Ammon's horn (tissue), 1 donor: ENCODE measurements around the gene KLHDC7B.

Experiments
- DNase-seq: peaks from one replicate; pipeline ENCODE4 v3.0.0-alpha.2; 2016; ENCODE audit warnings: low spot score

KLHDC7B gene

DNA sequence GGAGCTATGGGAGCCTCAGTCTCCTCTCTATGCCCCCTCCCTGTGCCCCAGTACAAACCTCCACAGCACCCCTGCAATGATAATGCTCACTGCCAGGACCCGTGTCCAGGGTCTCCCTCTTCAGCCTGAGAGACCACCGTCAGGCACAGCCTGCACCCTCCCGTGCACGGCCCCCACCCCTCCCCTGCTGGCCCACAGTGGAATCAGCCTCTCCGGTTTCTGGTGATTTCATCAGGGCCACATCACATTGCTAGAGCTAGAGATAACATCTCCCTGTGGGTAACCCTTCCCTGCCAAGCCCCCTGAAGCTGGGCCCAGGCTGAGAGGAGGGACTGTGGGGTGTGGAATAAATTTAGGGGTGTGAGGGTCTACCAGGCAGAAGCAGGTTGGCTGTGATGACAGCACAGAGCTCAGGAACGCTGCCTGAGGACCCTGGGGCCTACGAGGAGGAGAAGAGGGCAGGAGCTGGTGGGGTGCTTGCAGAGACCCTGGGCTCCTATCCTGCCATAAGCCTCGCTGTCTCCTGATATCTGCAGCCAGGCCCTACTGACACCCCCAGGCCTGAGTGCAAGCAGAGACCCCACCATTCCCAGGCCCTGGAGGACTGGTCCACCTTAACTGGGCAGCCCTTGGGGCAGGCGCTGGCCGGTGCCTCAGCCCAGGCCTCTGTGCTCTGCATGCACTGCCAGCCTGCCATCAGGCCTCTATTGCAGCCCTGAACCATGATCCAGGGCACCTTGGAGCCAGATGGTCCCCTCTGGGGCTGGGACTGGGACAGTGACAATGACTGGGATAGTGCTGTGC, at the start of gene KLHDC7B:
Gene KLHDC7B, plus strand, starts transcription at position 378 of the 804 bp plus-strand sequence. Its CDS starts 345 bp downstream, at position 723.
- no peak for DNase-seq

GRCh38 chr22:50497093-50497492, 48.6 kb upstream of the KLHDC7B start:
- DNase-seq = no peak

GRCh38 chr22:50498322-50498890, 47.3 kb upstream of the KLHDC7B start:
- DNase-seq = peak; percentile 75

DNA sequence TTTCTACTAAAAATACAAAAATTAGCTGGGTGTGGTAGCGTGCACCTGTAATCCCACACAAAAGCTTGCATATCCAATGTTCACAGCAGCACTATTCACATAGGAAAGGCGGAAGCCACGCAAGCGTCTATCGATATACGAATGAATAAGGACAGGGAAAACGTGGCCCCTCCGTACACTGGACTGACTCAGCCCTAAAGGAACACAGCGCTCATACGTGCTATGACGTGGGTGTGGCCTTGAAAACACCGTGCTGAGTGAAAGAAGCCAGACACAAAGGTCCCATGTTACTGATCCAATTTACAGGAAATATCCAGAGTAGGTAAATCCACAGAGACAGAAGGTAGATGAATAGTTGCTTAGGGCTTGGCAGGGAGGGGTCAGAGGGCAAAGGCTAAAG, 45.2 kb upstream of the KLHDC7B start:
- DNase-seq = no peak

- no peak for DNase-seq
Measured at GRCh38 chr22:50502096-50502495, 43.6 kb upstream of the KLHDC7B start.

DNA sequence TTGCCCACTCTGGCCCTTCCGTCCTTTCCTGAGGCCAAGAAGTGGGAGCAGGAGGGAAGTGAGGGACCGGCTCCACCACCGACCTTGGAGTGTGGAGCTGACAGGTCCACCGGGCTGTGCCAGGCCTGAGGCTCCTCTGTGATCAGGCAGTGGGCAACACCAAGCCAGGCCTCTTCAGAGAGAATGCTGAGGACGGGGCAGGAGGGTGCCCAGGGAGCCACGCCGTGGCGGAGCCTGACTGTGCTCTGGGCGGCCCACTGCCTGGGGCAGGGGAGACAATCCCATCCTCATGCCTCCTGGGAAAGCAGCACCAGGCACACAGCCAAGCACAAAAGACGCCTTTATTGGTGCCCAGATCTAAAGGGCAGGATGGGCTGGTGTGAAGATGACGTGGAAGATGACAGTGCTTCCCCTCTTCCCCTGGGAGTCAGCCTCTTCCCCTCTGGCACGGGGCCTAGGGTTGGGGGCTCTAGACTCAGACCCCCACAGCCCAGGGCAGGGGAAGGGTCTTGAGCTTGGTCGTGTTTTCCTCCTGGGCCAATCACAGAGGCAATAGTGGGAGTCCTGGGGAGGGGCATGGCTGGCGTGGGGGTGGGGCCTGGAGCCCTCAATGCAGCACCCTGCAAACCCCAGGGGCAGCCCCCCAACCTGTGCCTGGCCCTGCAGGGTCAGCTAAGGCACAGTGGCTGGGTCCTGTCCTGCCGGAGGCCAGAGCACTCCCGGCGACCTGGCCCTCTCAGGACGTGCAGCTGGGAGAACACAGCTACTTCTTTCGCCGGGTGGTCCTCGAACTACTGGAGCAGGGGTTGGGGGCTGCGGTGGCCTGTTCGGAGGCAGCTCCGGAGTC, 42.8 kb upstream of the KLHDC7B start:
- no peak for DNase-seq

DNA sequence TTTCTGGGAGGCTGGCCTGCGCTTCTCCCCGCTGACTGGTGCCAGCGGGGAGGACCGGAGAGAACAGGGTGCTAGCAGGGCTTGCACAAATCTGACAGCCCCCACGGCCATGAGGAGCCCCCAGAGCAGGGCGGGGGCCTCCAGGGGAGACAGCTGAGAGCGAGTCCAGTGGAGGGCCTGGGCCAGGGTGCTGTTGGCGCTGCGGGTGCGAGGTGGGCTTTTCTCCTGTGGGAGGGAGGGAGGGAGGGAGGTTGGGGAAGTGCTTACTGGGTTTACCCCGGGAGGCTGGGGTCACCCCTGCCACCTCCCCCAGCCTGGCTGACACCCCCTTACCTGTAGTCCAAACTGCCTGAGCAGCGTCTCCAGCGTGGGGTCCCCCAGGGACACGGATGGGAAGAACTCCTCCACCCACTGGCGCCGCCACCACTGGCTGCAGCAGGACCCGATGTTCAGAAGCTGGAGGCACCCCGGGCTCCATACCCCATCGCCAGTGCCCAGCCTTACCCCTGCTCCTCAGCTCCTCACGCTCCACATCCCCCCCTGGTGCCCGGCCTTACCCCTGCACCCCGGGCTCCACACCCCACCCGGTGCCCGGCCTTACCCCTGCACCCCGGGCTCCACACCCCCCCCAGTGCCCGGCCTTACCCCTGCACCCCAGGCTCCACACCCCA, 42.1 kb upstream of the KLHDC7B start:
- DNase-seq = no peak

DNA sequence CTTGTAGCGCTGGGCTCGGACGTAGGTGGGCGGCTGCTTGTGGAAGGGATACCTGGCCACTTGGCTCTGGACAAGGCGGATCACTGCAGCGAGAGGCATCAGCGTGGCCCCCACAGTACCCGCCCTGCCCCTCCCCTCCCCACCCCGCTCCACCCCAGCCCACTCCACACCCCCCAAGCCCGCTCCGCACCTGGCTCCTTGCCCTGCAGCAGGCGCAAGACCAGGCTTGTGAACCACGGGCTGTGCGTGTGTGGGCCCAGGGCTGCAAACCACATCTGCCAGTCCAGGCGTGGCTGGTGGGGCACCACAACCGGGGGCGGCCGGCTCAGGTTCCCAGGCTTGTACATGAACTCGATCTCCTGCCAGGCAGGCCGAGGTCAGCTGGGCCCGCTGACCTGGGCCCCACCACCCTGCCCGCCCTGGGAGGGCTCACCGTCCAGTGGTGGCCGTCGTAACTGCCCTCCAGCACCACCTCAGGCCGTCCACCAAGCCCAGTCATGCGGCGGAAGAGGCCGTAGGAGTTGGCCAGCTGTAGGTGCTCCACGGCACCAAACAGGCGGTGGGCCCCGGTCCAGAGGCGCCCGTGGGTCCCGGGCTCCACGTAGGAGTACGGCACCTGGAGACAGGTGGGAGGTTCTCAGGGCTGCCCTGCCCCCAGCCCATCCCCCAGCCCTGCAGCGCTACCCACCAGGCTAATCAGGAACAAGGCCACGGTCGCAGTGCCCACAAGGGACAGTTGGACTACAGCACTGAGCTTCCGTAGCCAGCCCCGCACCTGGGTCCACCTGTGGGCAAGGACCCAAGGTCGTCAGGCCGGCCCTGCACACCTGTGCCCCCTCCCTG, 41.1 kb upstream of the KLHDC7B start:
- no peak for DNase-seq

- no peak for DNase-seq
Measured at GRCh38 chr22:50505276-50505775, 40.4 kb upstream of the KLHDC7B start.

GRCh38 chr22:50505776-50506610, 39.7 kb upstream of the KLHDC7B start:
- no peak for DNase-seq

- DNase-seq = peak; percentile 34
Measured at GRCh38 chr22:50506611-50507420, 38.9 kb upstream of the KLHDC7B start.

- DNase-seq = peak; percentile 96
Measured at GRCh38 chr22:50507421-50507990, 38.2 kb upstream of the KLHDC7B start, which contains the start of gene LMF2. LMF2 (minus strand) TSS chr22:50507702; CDS start chr22:50507675, 27 bp downstream.

- DNase-seq = no peak
Measured at GRCh38 chr22:50507991-50508884, 37.5 kb upstream of the KLHDC7B start, which contains the start of gene NCAPH2. NCAPH2 (plus strand) TSS chr22:50508224; CDS start chr22:50508338, 114 bp downstream.

GRCh38 chr22:50508897-50509296, 36.8 kb upstream of the KLHDC7B start:
- DNase-seq = no peak

- DNase-seq = no peak
Measured at GRCh38 chr22:50513175-50513574, 32.5 kb upstream of the KLHDC7B start.

GRCh38 chr22:50516068-50516467, 29.6 kb upstream of the KLHDC7B start:
- DNase-seq = no peak

DNA sequence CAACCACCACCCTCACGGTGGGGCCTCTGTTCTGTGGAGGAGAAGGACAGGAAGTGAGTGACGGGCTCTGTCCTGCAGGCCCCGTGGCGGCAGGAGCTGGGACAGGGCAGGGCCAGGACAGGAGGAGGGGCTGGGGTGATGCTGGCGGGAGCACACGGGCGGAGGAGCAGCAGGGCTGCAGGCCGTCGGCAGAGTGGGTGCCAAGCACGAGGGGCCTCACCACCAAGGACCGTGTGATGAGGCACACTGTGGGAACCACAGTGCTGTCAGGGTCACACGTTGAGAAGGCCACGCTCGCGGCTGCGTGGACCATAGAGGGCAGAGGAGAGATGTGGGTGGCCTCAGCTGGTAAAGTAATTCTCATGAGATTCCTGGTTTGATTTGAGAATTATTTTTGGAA, 28.8 kb upstream of the KLHDC7B start:
- no peak for DNase-seq
